Panc1 (cell line): Measurements from ENCODE around the gene ELOA. TPM values are rescaled to one million over a fixed set of nuclear protein-coding genes. Genes with fewer than 3 reads are reported as not detected.
A peak's percentile ranks its signal among the peaks of the same experiment; 100 is the strongest.

ENCODE experiments used
- ATAC-seq: fragments of 200-7000 bp; cut with Tn5 transposase; 2 replicates; pipeline ENCODE4 v1.9.1; 2020; ENCODE audit warnings: mild to moderate bottlenecking, moderate library complexity
- BruUV-seq: library from RNA; stranded (reverse); fragments of 400-500 nt; replicated peaks from 2 replicates; lab custom pipeline; 2021; lab: Mats Ljungman, UMichigan
- CTCF ChIA-PET: fragments of 300-600 bp; sonication (Branson Sonifier 250); formaldehyde crosslinking; loops from one replicate; lab custom pipeline; 2022; ENCODE audit warnings: antibody characterized with exemption; lab: Charles Lee
- POLR2A ChIA-PET: fragments of 300-600 bp; sonication (Branson Sonifier 250); formaldehyde crosslinking; loops from one replicate; lab custom pipeline; 2022; ENCODE audit warnings: antibody characterized with exemption; lab: Charles Lee
- DNase-seq: peaks from one replicate; pipeline ENCODE4 v3.0.0-alpha.2; 2010; ENCODE audit warnings: low read depth, low spot score
- H3K27ac ChIP-seq: 2 replicates; pipeline ENCODE4 v1.5.1; 2011; ENCODE audit warnings: mild to moderate bottlenecking, low read length, inconsistent platforms
- H3K27me3 ChIP-seq: fragments of 200-500 bp; sonication (Bioruptor generic); 2 replicates; pipeline ENCODE4 v1.6.0; 2014; ENCODE audit warnings: low read length, inconsistent platforms; ENCODE audit not compliant: control insufficient read depth, insufficient read depth
- H3K36me3 ChIP-seq: fragments of 200-500 bp; sonication (Bioruptor generic); 2 replicates; pipeline ENCODE4 v1.5.1; 2014; ENCODE audit warnings: inconsistent platforms, mild to moderate bottlenecking, low read length, moderate library complexity; ENCODE audit not compliant: control insufficient read depth, insufficient read depth
- H3K4me1 ChIP-seq: 2 replicates; pipeline ENCODE4 v1.5.1; 2011; ENCODE audit warnings: inconsistent platforms, mild to moderate bottlenecking, low read length, moderate library complexity; ENCODE audit not compliant: control insufficient read depth, insufficient read depth
- H3K4me3 ChIP-seq, 2 experiments: 2 replicates each; pipeline ENCODE4 v1.5.1; 2011 to 2012; ENCODE audit warnings: low read depth in 2 of 2, low read length in 2 of 2, mild to moderate bottlenecking in 2 of 2, inconsistent platforms in 1 of 2, moderate library complexity in 1 of 2
- H3K9me3 ChIP-seq: fragments of 200-500 bp; sonication (Bioruptor generic); 2 replicates; pipeline ENCODE4 v1.5.1; 2014; ENCODE audit warnings: low read depth, mild to moderate bottlenecking, inconsistent platforms, low read length, moderate library complexity; ENCODE audit not compliant: control insufficient read depth, insufficient read depth
- POLR2AphosphoS5 ChIP-seq: IDR thresholded peaks from 2 replicates; pipeline ENCODE4 v1.6.1; 2012; ENCODE audit warnings: mild to moderate bottlenecking, low read depth, low read length, moderate library complexity
- SIN3A ChIP-seq: IDR thresholded peaks from 2 replicates; pipeline ENCODE4 v1.6.1; 2012; ENCODE audit warnings: low read depth, mild to moderate bottlenecking, low read length, moderate library complexity, borderline replicate concordance; ENCODE audit not compliant: insufficient read depth
- TCF7L2 ChIP-seq: IDR thresholded peaks from 2 replicates; pipeline ENCODE4 v1.6.1; 2011; ENCODE audit warnings: mild to moderate bottlenecking, low read depth, low read length, inconsistent platforms
- in situ Hi-C: cut with HindIII; loops from 2 replicates; pipeline ENCODE4 v1.10.0; 2016; ENCODE audit warnings: low sequenced_read_pairs, low pct_unique_long_range_greater_than_20kb
- intact Hi-C: fragments of 100-400 bp; cut with micrococcal nuclease; formaldehyde crosslinking; loops from one replicate; pipeline ENCODE4 v1.10.0; 2022; ENCODE audit not compliant: unreplicated experiment
- total RNA-seq: library from RNA; stranded (reverse); gene quantifications from one replicate; pipeline ENCODE4 v1.2.1, GENCODE V29; 2021; ENCODE audit not compliant: unreplicated experiment
- TF ChIP-seq, protein P1 (sequence below), 2 experiments: IDR thresholded peaks; 2 replicates each; pipeline ENCODE4 v1.6.1; 2011 to 2012; ENCODE audit warnings: low read depth in 2 of 2, control low read depth in 1 of 2, low read length in 1 of 2, mild to moderate bottlenecking in 1 of 2, moderate library complexity in 1 of 2; ENCODE audit not compliant: insufficient read depth in 1 of 2
- TF ChIP-seq, protein P2 (sequence below): fragments of 450-650 bp; IDR thresholded peaks from 2 replicates; pipeline ENCODE4 v1.5.1; 2017; ENCODE audit warnings: mild to moderate bottlenecking

ELOA gene
- total RNA-seq, 1 experiment from 2014 or later, result 58.5 TPM

DNA sequence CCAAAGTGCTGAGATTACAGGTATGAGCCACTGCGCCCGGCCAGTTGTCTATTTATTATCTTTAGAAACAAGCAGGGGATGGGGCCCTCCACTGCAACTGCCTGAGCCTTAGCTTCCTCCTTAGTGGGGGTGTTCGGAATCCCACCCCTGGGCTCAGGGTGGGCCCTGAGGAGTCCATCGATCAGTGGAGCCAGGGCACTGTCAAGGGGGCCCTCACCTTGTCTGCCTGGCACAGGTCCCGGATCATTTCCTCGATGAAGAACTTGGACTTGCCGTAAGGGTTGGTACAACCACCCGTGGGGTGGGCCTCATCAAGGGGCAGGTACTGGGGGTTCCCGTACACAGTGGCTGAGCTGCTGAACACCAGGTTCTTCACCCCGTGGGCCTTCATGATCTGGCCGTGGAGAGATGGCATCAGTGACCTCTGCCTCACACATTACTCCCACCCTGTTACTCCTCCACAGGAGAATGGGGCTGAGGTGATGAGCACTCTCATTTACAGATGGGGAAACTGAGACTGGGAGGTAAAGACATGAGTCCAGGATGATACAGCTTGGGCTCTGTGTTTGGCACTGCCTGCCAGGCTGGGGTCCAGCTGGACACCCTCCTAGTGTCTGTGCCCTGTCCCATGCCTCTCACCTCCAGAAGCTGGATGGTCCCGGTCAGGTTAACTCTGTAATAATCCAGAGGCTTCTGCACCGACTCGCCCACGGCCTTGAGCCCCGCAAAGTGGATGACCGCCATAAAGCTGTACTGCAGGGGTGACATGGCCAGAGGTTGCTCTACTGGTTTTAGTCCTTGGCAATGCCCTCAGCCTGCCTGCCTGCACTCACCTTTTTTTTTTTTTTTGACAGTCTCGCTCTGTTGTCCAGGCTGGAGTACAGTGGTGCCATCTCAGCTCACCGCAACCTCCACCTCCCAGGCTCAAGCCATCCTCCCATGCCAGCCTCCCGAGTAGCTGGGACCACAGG is 54.5 kb downstream of the ELOA start:
- no TSS peak for BruUV-seq
- Histone ChIP-seq H3K36me3 (peaks cover 8% of the 10 kb centered on the region; the same call in 1 of the 2 replicates), H3K27ac (no peak overlapping the region), H3K9me3 (no peaks in the 10 kb centered on the region), H3K4me1 (peaks cover 57% of the 10 kb centered on the region), H3K27me3 (no peaks in the 10 kb centered on the region), H3K4me3 (no peak overlapping the region)
- intact Hi-C loops (no loop called here), in situ Hi-C loops (no loop called here)
- ATAC-seq (no peak), DNase-seq (no peak)
- ChIA-PET CTCF (interaction anchor here (0.6 to 2.4 kb wide), 4 partner anchors 16 to 31 kb away, joined by 3 to 13 read pairs (median 5); partner anchors contain the start of gene PITHD1), POLR2A (interaction anchor here (0.7 to 1.6 kb wide), 2 partner anchors 20 to 80 kb away, joined by 3 to 4 read pairs; partner anchors contain the start of gene PITHD1)
- no peak for TF ChIP-seq TCF7L2
- TF ChIP-seq, protein P1, sequence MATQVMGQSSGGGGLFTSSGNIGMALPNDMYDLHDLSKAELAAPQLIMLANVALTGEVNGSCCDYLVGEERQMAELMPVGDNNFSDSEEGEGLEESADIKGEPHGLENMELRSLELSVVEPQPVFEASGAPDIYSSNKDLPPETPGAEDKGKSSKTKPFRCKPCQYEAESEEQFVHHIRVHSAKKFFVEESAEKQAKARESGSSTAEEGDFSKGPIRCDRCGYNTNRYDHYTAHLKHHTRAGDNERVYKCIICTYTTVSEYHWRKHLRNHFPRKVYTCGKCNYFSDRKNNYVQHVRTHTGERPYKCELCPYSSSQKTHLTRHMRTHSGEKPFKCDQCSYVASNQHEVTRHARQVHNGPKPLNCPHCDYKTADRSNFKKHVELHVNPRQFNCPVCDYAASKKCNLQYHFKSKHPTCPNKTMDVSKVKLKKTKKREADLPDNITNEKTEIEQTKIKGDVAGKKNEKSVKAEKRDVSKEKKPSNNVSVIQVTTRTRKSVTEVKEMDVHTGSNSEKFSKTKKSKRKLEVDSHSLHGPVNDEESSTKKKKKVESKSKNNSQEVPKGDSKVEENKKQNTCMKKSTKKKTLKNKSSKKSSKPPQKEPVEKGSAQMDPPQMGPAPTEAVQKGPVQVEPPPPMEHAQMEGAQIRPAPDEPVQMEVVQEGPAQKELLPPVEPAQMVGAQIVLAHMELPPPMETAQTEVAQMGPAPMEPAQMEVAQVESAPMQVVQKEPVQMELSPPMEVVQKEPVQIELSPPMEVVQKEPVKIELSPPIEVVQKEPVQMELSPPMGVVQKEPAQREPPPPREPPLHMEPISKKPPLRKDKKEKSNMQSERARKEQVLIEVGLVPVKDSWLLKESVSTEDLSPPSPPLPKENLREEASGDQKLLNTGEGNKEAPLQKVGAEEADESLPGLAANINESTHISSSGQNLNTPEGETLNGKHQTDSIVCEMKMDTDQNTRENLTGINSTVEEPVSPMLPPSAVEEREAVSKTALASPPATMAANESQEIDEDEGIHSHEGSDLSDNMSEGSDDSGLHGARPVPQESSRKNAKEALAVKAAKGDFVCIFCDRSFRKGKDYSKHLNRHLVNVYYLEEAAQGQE (IDR thresholded peaks at IDR 0.05; ENCODE audit: insufficient read depth in 1 of 2, low read depth in 2 of 2, low read length in 1 of 2), result no peak
- TF ChIP-seq, protein P2, sequence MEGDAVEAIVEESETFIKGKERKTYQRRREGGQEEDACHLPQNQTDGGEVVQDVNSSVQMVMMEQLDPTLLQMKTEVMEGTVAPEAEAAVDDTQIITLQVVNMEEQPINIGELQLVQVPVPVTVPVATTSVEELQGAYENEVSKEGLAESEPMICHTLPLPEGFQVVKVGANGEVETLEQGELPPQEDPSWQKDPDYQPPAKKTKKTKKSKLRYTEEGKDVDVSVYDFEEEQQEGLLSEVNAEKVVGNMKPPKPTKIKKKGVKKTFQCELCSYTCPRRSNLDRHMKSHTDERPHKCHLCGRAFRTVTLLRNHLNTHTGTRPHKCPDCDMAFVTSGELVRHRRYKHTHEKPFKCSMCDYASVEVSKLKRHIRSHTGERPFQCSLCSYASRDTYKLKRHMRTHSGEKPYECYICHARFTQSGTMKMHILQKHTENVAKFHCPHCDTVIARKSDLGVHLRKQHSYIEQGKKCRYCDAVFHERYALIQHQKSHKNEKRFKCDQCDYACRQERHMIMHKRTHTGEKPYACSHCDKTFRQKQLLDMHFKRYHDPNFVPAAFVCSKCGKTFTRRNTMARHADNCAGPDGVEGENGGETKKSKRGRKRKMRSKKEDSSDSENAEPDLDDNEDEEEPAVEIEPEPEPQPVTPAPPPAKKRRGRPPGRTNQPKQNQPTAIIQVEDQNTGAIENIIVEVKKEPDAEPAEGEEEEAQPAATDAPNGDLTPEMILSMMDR, result no peak
- no peak; the same call in 1 of the 2 replicates for TF ChIP-seq POLR2AphosphoS5
- no peak for TF ChIP-seq SIN3A

DNA sequence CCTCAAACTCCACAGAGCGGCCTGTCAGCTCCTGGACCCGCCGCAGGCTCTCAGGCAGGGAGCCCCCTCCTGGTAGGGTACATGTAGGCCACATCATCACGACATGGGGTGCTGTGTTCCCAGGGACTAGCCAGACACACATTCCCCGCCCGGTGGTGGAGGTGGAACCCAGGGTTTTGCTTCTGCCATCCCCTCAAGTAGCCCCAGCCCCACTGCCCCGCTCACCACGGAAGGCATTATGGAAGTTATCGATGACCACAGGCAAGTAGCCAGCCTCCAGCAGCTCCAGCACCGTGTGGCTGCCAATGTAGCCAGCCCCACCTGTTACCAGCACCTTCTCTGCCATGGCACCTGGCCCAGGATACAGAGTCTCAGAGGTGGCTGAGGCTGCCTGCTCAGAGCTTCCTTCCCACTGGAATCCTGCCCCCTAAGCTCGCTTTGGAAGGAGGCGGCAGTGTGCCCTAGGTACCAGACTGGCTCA is 55.4 kb downstream of the ELOA start:
- in situ Hi-C loops, result no loop called here
- ATAC-seq (no peak), DNase-seq (no peak)
- intact Hi-C loops, result no loop called here
- TF ChIP-seq, protein P2, result peak; percentile 68
- TF ChIP-seq, protein P1 (IDR thresholded peaks at IDR 0.05; ENCODE audit: insufficient read depth in 1 of 2, low read depth in 2 of 2, low read length in 1 of 2), result no peak
- no peak for TF ChIP-seq SIN3A
- TF ChIP-seq POLR2AphosphoS5, result no peak
- no peak for TF ChIP-seq TCF7L2
- no TSS peak for BruUV-seq
- Histone ChIP-seq H3K27ac (peak overlapping the region; percentile 94), H3K27me3 (no peaks in the 10 kb centered on the region), H3K9me3 (no peaks in the 10 kb centered on the region), H3K4me1 (peaks cover 47% of the 10 kb centered on the region), H3K36me3 (peaks cover 8% of the 10 kb centered on the region; the same call in 1 of the 2 replicates), H3K4me3 (peak overlapping the region; percentile 86 to 89)
- CTCF ChIA-PET, result interaction anchor here (0.6 to 2.4 kb wide), 4 partner anchors 17 to 29 kb away, joined by 4 to 13 read pairs (median 6); partner anchors contain the start of gene PITHD1
- POLR2A ChIA-PET, result interaction anchor here (0.7 kb wide), 1 partner anchor 81 kb away, joined by 3 read pairs; no protein-coding TSS in a partner anchor
